GM12878 (cell line): Measurements from ENCODE around the gene NMUR1.

Experiments
- ESRRA ChIP-seq: IDR thresholded peaks from 2 replicates; pipeline ENCODE4 v1.6.1; 2012; ENCODE audit warnings: mild to moderate bottlenecking, low read length, improper control_type of control experiment
- FOS ChIP-seq: IDR thresholded peaks from 3 replicates; pipeline ENCODE4 v1.6.1; 2011; ENCODE audit warnings: borderline replicate concordance; ENCODE audit not compliant: insufficient read length; ENCODE audit errors: extremely low read depth
- FOXM1 ChIP-seq: IDR thresholded peaks from 2 replicates; pipeline ENCODE4 v1.6.1; 2012; ENCODE audit warnings: low read depth, mild to moderate bottlenecking, inconsistent platforms, low read length, moderate library complexity
- MXI1 ChIP-seq: fragments of 150-350 bp; IDR thresholded peaks from 2 replicates; pipeline ENCODE4 v1.6.1; 2011; ENCODE audit warnings: low read depth, mild to moderate bottlenecking, inconsistent platforms, low read length, improper control_type of control experiment
- NR2C2 ChIP-seq: IDR thresholded peaks from 2 replicates; pipeline ENCODE4 v1.6.1; 2011; ENCODE audit warnings: borderline replicate concordance, low read depth; ENCODE audit not compliant: control insufficient read depth, insufficient read length
- SIN3A ChIP-seq: IDR thresholded peaks from 2 replicates; pipeline ENCODE4 v1.6.1; 2012; ENCODE audit warnings: low read depth, low read length, improper control_type of control experiment
- ZNF274 ChIP-seq: IDR thresholded peaks from one replicate; pipeline ENCODE4 v1.8.0; 2011; ENCODE audit not compliant: insufficient read length, insufficient read depth
- TF ChIP-seq, protein P1 (sequence below), 3 experiments: IDR thresholded peaks in 2 of 3; conservative IDR thresholded peaks in 1 of 3; 2 replicates each; pipeline ENCODE4 v1.5.1; 2011; ENCODE audit warnings: low read depth in 3 of 3, low read length in 3 of 3, mild to moderate bottlenecking in 3 of 3, control low read depth in 2 of 3, moderate library complexity in 2 of 3, inconsistent platforms in 1 of 3, mixed read lengths in 1 of 3; ENCODE audit not compliant: control insufficient read depth in 2 of 3, insufficient read depth in 1 of 3; ENCODE audit errors: extremely low read depth in 1 of 3

GRCh38 chr2:231531466-231531865 lies 1.2 kb upstream of the NMUR1 start:
- TF ChIP-seq FOXM1, result no peak
- no peak for TF ChIP-seq ESRRA
- TF ChIP-seq ZNF274, result no peak
- TF ChIP-seq, protein P1, sequence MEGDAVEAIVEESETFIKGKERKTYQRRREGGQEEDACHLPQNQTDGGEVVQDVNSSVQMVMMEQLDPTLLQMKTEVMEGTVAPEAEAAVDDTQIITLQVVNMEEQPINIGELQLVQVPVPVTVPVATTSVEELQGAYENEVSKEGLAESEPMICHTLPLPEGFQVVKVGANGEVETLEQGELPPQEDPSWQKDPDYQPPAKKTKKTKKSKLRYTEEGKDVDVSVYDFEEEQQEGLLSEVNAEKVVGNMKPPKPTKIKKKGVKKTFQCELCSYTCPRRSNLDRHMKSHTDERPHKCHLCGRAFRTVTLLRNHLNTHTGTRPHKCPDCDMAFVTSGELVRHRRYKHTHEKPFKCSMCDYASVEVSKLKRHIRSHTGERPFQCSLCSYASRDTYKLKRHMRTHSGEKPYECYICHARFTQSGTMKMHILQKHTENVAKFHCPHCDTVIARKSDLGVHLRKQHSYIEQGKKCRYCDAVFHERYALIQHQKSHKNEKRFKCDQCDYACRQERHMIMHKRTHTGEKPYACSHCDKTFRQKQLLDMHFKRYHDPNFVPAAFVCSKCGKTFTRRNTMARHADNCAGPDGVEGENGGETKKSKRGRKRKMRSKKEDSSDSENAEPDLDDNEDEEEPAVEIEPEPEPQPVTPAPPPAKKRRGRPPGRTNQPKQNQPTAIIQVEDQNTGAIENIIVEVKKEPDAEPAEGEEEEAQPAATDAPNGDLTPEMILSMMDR (IDR thresholded peaks at IDR 0.05 in 2 of 3, conservative IDR thresholded peaks at IDR 0.05 in 1 of 3; ENCODE audit: control insufficient read depth in 2 of 3, extremely low read depth in 1 of 3, insufficient read depth in 1 of 3, low read depth in 3 of 3, low read length in 3 of 3), result no peak
- no peak for TF ChIP-seq NR2C2
- no peak for TF ChIP-seq SIN3A
- no peak for TF ChIP-seq MXI1
- TF ChIP-seq FOS, result no peak
